Smooth muscle cell (in vitro differentiated cells): Measurements from ENCODE around the gene EXO1. TPM values are rescaled to one million over a fixed set of nuclear protein-coding genes. Genes with fewer than 3 reads are reported as not detected.

Experiments used
- polyA plus RNA-seq: library from polyadenylated mRNA; unstranded; fragments of >200 nt; fragmentation: Nextera tagmentation; extraction: Ambion mirVana; gene quantifications from 2 replicates; pipeline ENCODE4 v1.2.1, GENCODE V29; 2016
- total RNA-seq: library from RNA; depleted of rRNA; stranded (reverse); fragments of >200 nt; gene quantifications from 2 replicates; pipeline ENCODE4 v1.2.3, GENCODE V29; 2014

Gene EXO1
- total and polyA plus RNA-seq, 2 experiments from 2014 or later, result 7.5 to 11.0 TPM

Other genes starting within 250 kb of the EXO1 start
- 11.3 and 11.5 TPM in 2 replicates for gene CHML, start 207.8 kb upstream of the EXO1 start, total RNA-seq
- 2.3 and 3.9 TPM in 2 replicates for gene CHML, start 207.8 kb upstream of the EXO1 start, polyA plus RNA-seq
- gene OPN3, start 207.8 kb upstream of the EXO1 start, total RNA-seq, result 28.6 and 33.0 TPM in 2 replicates
- 24.8 and 29.9 TPM in 2 replicates for gene OPN3, start 207.8 kb upstream of the EXO1 start, polyA plus RNA-seq
- not detected in 2 replicates for gene WDR64, start 195.9 kb upstream of the EXO1 start, total RNA-seq
- gene WDR64, start 195.9 kb upstream of the EXO1 start, polyA plus RNA-seq, result 0.44 TPM in 1 of 2 replicates, not detected in the other
- gene BECN2, start 109.6 kb downstream of the EXO1 start, total RNA-seq, result not detected in 2 replicates
- not detected in 2 replicates for gene BECN2, start 109.6 kb downstream of the EXO1 start, polyA plus RNA-seq
- gene MAP1LC3C, start 150.9 kb downstream of the EXO1 start, total RNA-seq, result not detected in 2 replicates
- gene MAP1LC3C, start 150.9 kb downstream of the EXO1 start, polyA plus RNA-seq, result 0.48 TPM in 1 of 2 replicates, not detected in the other